DMS 273 treated with DMSO at 0.1 percent for 48 hours (cell line): ENCODE data around the gene CD180.
"Not testable (repeated sequence)": the region's sequence is repeated elsewhere in the genome, so short reads cannot be mapped to it uniquely, and the experiment has no call there.

Source experiments
- DNase-seq: peaks from one replicate; lab custom pipeline; 2025; lab: John Stamatoyannopoulos, UW

Gene CD180

DNA sequence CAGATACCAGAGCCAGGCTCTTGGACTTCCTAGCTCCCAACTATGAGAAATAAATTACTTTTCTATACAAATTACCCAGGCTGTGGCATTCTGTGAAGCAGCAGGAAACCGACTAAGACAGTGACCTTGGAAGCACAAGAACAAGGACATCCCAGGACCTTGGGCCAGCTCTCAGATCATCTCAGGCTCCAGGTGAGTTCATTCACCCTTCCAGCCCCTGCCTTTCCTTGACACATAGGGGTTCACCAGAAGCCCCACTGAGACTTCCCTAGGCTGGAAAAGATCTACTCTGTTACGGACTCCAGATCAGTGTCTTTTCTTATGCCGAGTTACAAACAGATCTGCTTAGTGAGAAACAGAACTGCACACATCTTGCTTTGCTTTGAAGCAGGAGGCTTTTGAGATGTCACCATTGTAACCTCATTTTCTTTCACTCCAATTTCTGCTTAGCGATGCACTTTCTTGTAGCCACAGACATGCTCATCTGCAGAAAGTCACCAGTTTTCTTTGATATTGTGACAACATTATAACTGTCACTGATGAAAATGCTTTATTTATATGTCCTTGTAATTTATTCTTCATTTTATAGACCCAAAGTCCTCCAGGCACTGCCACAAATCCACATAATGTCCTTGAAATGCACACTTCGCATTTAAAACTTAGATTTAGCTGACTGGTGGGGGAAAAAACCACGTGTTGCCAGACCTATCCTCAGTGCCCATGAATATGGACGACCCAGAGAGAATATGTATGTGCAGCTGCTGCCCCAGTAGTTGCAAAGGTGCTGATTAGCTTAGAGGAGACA, 8.1 kb downstream of the CD180 start:
- no peak for DNase-seq

DNA sequence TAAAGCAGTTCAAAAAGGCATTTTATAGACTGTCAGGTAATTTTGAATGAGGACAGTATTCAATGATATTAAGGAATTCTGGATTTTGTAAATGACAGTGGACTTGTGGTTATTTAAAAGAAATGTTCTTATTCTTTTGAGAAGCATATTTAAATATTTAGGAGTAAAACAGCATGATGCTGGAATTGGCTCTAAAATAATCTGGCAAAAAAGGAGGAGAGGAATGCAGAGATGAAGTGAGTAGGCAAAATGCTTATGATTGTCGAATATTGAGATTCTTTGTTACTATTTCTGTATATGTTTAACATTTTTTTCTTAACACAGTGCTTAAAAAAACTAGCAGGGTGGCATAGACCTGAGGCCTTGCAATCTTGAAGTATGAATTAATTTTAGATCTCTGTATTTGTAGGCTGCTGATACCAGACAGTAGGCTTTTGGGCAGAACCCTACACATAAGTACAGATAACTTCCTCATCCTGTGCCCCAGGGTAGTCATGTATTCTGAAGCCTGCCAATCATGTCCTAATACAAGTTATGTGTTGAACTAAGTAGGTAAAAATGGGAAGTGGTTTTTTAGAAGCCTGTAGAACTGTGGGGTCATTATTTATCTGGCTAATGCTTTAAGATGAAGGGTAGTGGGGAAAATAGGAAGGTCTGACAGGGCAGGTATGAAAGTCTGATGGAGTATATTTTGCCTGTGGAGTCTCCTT, 9.4 kb downstream of the CD180 start:
- no peak for DNase-seq

DNA sequence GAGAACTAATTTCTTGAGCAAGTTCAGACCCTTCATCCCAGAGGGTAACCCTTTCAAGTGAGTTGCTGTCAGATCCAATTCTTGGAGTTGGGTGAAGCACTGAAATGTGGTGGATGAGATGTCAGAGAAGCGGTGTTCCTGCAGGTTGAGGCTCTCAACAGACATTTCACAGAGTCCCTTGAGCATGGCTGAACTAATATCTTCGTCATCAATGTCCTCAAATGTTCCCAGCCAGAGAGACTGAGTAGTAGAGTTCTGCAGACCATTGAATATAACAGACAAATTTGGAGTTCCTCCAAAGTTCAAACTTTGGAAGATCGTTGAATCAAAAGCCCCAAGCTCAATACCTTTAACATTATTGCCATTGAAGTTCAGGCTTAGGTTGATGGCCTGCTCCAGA, 12.7 kb downstream of the CD180 start:
- no peak for DNase-seq

DNA sequence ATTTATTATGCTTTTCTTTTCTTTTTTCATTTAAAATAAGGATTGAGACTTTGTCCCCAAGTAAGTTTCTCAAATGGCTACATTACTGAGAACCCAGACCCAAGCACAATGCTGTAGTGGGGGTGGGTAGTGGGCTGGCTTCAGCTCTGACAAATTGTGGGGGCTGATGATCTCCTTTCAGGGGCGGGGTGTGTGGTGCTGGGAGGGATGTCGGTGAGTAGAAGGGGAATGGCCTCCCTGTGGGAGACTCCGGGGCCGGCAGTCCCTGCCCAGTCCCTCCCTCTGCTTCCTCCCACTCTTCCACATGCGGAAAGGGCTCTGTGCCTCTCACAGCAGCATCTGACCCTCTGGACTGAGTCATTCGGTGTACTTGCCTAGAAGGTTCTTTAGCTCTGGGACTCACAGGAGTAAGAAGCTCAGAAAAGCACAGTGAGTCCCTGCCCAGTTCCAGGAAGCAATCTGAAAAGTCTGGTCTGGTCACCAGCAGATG, 14.3 kb downstream of the CD180 start:
- DNase-seq, result no peak

DNA sequence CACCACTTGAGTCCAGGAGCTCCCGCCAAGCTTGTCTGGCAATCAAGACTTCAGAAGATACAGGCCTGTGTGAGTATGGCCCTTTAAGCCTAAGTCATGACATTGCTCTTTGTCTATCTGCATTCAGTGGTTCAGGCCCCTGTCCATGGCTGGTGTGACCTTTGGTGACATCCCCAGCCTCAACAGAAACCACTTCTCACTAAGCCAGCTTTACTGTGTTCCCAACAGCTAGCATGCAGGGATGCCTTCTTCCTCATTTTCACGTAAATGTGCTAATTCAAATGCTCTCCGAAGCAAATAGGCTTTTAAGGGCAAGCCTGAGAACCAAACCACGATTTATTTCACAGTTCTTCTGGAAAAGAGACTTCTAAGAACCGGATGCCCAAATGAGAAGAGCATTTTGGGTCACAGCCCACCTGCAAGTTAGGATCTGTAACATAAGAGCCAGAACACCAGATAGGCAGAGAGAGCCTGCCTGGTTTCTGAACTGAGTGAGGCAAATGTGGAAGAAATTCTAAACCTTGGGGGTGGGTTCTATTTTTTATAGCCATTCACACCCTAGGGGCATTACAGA, 14.9 kb downstream of the CD180 start:
- DNase-seq, result no peak

DNA sequence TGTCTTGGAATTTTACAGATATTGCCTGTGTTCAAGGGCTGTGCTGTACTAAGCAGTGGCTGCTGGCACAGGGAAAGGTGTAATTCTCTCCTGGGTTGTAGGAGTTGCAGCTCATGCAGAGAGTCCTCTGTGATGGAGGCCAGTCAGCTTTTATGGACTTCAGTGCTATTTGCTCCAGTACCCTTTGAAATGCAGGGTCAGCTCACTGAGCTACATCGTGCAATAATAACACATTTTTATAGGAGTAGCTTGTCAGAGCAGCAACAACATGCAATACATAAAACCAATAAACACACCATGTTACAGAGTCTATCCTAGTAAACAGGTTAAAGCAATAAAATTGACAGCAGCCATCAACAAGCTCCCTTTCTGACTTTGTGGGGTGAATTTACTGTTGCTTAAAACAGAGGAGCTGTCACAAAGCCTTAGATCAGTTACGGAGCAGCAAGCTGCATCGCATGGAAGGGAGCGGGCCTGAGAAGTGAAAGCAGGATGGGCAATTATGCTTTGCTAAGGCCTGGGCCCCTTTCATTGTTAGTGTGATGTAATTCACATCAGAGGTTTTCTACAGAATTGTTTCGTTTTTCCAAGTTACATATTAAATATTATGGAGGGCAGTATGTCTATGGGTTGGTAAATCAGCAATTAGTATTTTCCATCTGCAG, 16.8 kb downstream of the CD180 start:
- no peak for DNase-seq

DNA sequence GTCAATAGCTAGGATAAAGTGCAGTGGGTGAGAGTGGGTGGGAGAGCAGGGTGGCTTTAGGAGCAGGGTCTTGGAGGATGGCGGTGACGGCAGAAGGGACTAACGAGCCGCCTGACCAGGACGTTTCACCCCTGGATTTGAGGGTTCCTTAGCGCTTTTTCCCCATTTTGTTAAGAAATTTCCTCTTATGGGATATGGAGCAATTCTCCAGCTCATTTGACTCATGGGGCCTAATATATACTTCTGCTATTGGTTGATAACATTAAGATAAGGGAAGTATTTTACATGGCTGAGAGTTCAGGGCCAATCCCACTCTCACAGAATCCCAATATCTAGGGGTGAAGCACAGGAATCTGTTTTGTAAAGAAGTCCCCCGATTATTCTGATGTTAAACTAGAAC, 17.6 kb downstream of the CD180 start:
- DNase-seq, result no peak

DNA sequence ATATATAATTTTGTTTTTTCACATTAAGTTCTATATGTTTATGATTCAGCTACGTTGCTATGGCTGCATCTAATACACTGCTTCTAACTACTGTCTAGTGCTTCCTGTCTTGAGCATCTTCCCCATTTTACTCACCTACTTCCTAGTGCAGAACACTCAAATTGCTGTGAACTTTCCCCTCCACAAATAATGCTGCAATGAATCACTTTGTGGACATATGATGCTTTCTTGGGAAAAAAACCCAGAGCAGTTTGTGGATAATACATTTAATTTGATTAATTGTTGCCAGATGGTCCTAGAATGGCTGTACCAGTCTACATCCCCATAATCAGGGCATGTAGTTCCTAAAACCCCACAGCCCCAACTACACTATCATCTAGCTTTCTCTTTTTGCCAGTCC, 18.5 kb downstream of the CD180 start:
- DNase-seq, result no peak

DNA sequence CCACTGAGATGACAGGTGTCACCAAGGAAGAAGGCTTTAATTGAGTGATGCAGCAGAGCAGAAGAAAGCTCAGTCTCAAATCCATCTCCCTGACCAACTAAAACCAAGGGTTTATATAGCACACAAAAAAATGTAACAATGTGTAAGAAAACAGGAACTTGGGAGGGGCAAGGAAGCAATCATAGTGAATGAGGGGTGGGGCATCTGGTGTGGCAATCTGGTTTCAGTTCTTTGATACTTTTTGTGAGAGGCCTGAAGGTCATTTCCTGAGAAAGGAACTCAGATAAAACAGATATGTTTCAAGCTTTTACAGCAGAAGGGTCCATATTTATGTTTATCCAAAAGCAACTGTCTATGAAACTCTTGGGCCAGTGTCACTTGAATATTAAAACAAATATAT, 19.7 kb downstream of the CD180 start:
- DNase-seq, result no peak

DNA sequence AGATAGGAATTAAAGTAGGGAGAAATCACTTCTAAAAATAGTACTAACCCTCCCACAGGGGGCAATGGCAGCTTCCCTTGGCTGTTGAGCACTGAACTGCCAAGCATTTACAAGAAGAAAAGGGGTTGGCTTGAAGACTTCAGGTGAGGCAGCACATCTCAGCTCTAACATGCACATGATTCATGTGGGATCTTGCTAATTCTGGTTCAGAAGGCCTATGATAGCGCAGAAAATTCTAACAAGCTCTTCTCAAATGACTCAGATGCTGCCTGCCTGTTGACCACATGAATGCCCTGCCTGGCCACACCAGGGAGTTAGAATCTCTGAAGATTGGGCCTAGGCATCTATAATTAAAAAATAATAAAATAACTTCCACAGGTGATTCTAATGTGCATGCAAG, 22.6 kb downstream of the CD180 start:
- no peak for DNase-seq

DNA sequence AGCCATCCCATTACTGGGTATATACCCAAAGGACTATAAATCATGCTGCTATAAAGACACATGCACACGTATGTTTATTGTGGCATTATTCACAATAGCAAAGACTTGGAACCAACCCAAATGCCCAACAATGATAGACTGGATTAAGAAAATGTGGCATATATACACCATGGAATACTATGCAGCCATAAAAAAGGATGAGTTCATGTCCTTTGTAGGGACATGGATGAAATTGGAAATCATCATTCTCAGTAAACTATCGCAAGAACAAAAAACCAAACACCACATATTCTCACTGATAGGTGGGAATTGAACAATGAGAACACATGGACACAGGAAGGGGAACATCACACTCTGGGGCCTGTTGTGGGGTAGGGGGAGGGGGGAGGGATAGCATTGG, 23.2 kb downstream of the CD180 start:
- DNase-seq, result not testable (repeated sequence)

DNA sequence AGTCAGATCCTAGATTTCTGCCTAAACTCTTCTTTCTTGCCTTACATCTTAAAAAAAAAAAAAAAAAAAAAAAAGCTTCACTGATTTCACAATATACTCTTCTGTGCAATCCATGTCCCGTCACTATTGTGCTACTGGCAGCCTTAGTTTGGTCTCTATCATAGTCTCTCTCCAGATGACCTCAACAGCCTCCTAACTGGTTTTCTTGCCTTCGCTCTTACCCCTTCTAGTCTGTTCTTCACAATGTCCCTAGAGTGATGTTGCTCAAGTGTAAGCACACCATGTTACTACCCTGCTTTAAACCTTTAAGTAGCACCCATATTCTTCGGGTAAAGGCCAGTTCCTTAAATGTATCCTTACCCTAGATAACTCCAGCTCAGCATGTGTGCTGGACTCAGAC, 25.8 kb downstream of the CD180 start:
- no peak for DNase-seq

DNA sequence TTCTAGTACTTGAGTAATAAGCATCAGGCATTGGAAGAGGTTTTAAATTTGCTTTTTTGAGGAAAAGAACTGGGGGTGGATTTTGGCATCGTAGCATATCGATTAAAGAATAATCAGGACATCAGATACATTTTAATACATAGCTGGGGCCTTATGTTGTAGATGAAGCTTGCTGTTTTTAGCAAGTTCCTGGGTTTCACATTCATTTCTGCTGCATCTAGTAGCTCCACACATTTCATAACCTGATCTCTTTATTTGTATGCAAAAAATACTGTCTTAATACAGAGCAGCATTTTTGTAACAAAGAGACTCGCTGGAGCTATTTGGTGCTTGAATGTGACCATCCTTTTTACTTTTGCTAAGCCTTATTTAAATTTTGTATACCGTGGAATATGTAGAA, 28.5 kb downstream of the CD180 start:
- no peak for DNase-seq

DNA sequence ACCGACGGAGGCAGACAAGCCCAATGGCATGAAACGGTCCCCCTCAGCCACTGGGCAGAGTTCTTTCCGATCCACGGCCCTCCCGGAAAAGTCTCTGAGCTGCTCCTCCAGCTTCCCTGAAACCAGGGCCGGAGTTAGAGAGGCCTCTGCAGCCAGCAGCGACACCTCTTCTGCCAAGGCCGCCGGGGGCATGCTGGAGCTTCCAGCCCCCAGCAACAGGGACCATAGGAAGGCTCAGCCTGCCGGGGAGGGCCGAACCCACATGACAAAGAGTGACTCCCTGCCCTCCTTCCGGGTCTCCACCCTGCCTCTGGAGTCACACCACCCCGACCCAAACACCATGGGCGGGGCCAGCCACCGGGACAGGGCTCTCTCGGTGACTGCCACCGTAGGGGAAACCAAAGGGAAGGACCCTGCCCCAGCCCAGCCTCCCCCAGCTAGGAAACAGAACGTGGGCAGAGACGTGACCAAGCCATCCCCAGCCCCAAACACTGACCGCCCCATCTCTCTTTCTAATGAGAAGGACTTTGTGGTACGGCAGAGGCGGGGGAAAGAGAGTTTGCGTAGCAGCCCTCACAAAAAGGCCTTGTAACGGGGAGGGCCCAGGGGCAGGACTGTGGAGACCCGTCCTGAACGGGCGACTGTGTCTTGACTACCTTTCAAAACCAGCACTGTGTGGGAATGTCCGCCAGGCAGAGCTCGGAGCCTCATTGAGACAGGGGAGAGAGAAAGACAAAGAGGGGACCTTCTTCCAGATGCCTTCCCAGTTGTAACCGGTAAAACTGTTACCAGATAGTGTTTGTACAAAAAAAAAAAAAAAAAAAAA, 29.9 kb downstream of the CD180 start:
- DNase-seq, result no peak

DNA sequence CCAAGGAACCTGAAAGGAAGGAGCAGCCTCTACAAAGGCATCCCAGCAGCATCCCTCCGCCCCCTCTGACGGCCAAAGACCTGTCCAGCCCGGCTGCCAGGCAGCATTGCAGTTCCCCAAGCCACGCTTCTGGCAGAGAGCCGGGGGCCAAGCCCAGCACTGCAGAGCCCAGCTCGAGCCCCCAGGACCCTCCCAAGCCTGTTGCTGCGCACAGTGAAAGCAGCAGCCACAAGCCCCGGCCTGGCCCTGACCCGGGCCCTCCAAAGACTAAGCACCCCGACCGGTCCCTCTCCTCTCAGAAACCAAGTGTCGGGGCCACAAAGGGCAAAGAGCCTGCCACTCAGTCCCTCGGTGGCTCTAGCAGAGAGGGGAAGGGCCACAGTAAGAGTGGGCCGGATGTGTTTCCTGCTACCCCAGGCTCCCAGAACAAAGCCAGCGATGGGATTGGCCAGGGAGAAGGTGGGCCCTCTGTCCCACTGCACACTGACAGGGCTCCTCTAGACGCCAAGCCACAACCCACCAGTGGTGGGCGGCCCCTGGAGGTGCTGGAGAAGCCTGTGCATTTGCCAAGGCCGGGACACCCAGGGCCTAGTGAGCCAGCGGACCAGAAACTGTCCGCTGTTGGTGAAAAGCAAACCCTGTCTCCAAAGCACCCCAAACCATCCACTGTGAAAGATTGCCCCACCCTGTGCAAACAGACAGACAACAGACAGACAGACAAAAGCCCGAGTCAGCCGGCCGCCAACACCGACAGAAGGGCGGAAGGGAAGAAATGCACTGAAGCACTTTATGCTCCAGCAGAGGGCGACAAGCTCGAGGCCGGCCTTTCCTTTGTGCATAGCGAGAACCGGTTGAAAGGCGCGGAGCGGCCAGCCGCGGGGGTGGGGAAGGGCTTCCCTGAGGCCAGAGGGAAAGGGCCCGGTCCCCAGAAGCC, 30.8 kb downstream of the CD180 start:
- no peak for DNase-seq

DNA sequence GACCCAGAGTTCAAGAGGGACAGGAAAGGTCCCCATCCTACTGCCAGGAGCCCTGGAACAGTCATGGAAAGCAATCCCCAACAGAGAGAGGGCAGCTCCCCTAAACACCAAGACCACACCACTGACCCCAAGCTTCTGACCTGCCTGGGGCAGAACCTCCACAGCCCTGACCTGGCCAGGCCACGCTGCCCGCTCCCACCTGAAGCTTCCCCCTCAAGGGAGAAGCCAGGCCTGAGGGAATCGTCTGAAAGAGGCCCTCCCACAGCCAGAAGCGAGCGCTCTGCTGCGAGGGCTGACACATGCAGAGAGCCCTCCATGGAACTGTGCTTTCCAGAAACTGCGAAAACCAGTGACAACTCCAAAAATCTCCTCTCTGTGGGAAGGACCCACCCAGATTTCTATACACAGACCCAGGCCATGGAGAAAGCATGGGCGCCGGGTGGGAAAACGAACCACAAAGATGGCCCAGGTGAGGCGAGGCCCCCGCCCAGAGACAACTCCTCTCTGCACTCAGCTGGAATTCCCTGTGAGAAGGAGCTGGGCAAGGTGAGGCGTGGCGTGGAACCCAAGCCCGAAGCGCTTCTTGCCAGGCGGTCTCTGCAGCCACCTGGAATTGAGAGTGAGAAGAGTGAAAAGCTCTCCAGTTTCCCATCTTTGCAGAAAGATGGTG, 31.6 kb downstream of the CD180 start:
- no peak for DNase-seq

DNA sequence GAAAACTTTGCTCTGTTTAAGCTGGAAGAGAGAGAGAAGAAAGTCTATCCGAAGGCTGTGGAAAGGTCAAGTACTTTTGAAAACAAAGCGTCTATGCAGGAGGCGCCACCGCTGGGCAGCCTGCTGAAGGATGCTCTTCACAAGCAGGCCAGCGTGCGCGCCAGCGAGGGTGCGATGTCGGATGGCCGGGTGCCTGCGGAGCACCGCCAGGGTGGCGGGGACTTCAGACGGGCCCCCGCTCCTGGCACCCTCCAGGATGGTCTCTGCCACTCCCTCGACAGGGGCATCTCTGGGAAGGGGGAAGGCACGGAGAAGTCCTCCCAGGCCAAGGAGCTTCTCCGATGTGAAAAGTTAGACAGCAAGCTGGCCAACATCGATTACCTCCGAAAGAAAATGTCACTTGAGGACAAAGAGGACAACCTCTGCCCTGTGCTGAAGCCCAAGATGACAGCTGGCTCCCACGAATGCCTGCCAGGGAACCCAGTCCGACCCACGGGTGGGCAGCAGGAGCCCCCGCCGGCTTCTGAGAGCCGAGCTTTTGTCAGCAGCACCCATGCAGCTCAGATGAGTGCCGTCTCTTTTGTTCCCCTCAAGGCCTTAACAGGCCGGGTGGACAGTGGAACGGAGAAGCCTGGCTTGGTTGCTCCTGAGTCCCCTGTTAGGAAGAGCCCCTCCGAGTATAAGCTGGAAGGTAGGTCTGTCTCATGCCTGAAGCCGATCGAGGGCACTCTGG, 32.6 kb downstream of the CD180 start:
- DNase-seq, result no peak

DNA sequence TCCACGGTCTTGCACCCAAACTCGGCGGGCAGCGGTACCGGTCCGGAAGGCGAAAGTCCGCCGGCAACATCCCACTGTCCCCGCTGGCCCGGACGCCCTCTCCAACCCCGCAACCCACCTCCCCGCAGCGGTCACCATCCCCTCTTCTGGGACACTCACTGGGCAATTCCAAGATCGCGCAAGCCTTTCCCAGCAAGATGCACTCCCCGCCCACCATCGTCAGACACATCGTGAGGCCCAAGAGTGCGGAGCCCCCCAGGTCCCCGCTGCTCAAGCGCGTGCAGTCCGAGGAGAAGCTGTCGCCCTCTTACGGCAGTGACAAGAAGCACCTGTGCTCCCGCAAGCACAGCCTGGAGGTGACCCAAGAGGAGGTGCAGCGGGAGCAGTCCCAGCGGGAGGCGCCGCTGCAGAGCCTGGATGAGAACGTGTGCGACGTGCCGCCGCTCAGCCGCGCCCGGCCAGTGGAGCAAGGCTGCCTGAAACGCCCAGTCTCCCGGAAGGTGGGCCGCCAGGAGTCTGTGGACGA, 33.3 kb downstream of the CD180 start:
- no peak for DNase-seq

DNA sequence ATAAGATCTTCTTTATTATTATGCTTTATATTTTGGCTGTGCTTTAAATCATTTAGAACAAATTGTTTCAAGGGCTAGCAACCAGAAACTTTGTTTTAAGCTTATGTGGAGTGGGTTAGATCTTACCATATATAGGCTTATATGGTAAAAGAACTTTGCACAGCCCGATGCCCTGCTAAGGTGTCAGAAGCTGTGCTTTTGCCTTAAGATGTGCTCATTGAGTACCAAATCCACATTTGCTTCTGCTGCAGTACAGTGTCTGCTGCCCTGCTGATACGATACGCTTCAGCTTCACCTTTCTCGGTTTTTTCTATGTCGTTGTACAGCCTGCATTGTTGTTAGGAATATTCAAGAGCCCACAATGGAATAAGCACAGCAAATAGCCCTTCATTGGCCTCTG, 34.8 kb downstream of the CD180 start:
- no peak for DNase-seq
